Prostate gland (tissue), 2 donors: ENCODE data around the gene RFTN1. TPM values are rescaled to one million over a fixed set of nuclear protein-coding genes. Genes with fewer than 3 reads are reported as not detected.

Experiments
- DNase-seq: peaks from one replicate; pipeline ENCODE4 v3.0.0-alpha.2; 2019; ENCODE audit warnings: low spot score
- H3K27ac ChIP-seq, 2 donors: fragments of 200-600 bp; sonication (generic); 2 replicates each; pipeline ENCODE4 v1.5.1; 2017 to 2019
- H3K27me3 ChIP-seq: fragments of 200-600 bp; sonication (generic); replicated peaks from 2 replicates; pipeline ENCODE4 v1.5.1; 2019; ENCODE audit not compliant: insufficient read depth
- H3K36me3 ChIP-seq, 2 donors: fragments of 200-600 bp; sonication (generic); 1 replicate in 1 of 2; 2 replicates in 1 of 2; pipeline versions ENCODE4 v1.5.1 to v1.8.1; 2017 to 2019
- H3K4me1 ChIP-seq: fragments of 200-600 bp; sonication (generic); replicated peaks from 2 replicates; pipeline ENCODE4 v1.5.1; 2019
- H3K4me3 ChIP-seq, 2 donors: fragments of 200-600 bp; sonication (generic); 2 replicates each; pipeline ENCODE4 v1.5.1; 2017 to 2019
- H3K9me3 ChIP-seq: fragments of 200-600 bp; sonication (generic); 2 replicates; pipeline ENCODE4 v1.5.1; 2017
- CTCF ChIP-seq, 4 experiments: fragments of 200-600 bp in 2 of 4; fragments of 450-650 bp in 2 of 4; sonication (generic) in 2 of 4; IDR thresholded peaks; 1 replicate in 3 of 4; 2 replicates in 1 of 4; pipeline ENCODE4 v1.5.1; 2016 to 2019; ENCODE audit warnings: antibody characterized with exemption in 4 of 4, mild to moderate bottlenecking in 2 of 4, moderate library complexity in 2 of 4
- POLR2A ChIP-seq: fragments of 450-650 bp; IDR thresholded peaks from one replicate; pipeline ENCODE4 v1.6.1; 2016; ENCODE audit warnings: antibody characterized with exemption, mild to moderate bottlenecking
- POLR2AphosphoS5 ChIP-seq: sonication (generic); formaldehyde crosslinking; IDR thresholded peaks from one replicate; pipeline ENCODE4 v1.6.1; 2017; ENCODE audit warnings: antibody characterized with exemption
- whole genome bisulfite sequencing: methylation state at CpG from one replicate; pipeline ENCODE4 v1.1.5; 2018; 5-methylcytosine and 5-hydroxymethylcytosine counted together
- intact Hi-C: fragments of 100-400 bp; cut with DNase I; formaldehyde crosslinking; loops from one replicate; pipeline ENCODE4 v1.14.2; 2022
- total RNA-seq, 2 donors: library from RNA; depleted of rRNA; stranded (reverse); fragments of >200 nt; gene quantifications; one replicate each; pipeline ENCODE4 v1.1.0, GENCODE V29; 2016

RFTN1 gene
- total RNA-seq, 2 donors from 2014 or later: 7.4 to 16.1 TPM

GRCh38 chr3:16364963-16365362 is 148.5 kb downstream of the RFTN1 start:
- WGBS: 46% methylated on average over 2 of the region's 2 CpGs

GRCh38 chr3:16364323-16364722 is 149.2 kb downstream of the RFTN1 start:
- no peak overlapping the region for H3K27ac ChIP-seq
- no peak for TF ChIP-seq POLR2AphosphoS5
- TF ChIP-seq CTCF (IDR thresholded peaks at IDR 0.05): no peak
- TF ChIP-seq POLR2A: no peak
- 97% methylated on average over 4 of the region's 4 CpGs for WGBS
- H3K27me3 ChIP-seq: no peaks in the 10 kb centered on the region
- H3K36me3 ChIP-seq: no peaks in the 10 kb centered on the region
- H3K4me3 ChIP-seq: no peak overlapping the region
- DNase-seq: no peak
- no peaks in the 10 kb centered on the region for H3K9me3 ChIP-seq
- intact Hi-C loops: no loop called here
- H3K4me1 ChIP-seq: no peaks in the 10 kb centered on the region

More at GRCh38 chr3:16364963-16365362, 148.5 kb downstream of the RFTN1 start:
- DNase-seq: no peak
- TF ChIP-seq CTCF (IDR thresholded peaks at IDR 0.05) (no peak), POLR2AphosphoS5 (no peak), POLR2A (no peak)
- no peaks in the 10 kb centered on the region for H3K4me1 ChIP-seq
- H3K27me3 ChIP-seq: no peaks in the 10 kb centered on the region
- H3K4me3 ChIP-seq: no peak overlapping the region
- intact Hi-C loops: no loop called here
- no peak overlapping the region for H3K27ac ChIP-seq
- H3K9me3 ChIP-seq: no peaks in the 10 kb centered on the region
- no peaks in the 10 kb centered on the region for H3K36me3 ChIP-seq

- Histone ChIP-seq H3K4me3 (no peak overlapping the region), H3K4me1 (no peaks in the 10 kb centered on the region), H3K9me3 (no peaks in the 10 kb centered on the region), H3K27ac (no peak overlapping the region), H3K36me3 (no peaks in the 10 kb centered on the region), H3K27me3 (no peaks in the 10 kb centered on the region)
- no peak for TF ChIP-seq POLR2A
- no peak for TF ChIP-seq POLR2AphosphoS5
- TF ChIP-seq CTCF (IDR thresholded peaks at IDR 0.05): no peak
- DNase-seq: no peak
- 98% methylated on average over 7 of the region's 7 CpGs for WGBS
- intact Hi-C loops: no loop called here
These were observed 149.9 kb downstream of the RFTN1 start for GRCh38 chr3:16363636-16364035.

- intact Hi-C loops: no loop called here
- Histone ChIP-seq H3K4me1 (no peaks in the 10 kb centered on the region), H3K9me3 (no peaks in the 10 kb centered on the region), H3K36me3 (no peaks in the 10 kb centered on the region), H3K27me3 (no peaks in the 10 kb centered on the region), H3K27ac (no peak overlapping the region), H3K4me3 (no peak overlapping the region)
- TF ChIP-seq POLR2A: no peak
- TF ChIP-seq CTCF (IDR thresholded peaks at IDR 0.05): no peak
- no peak for TF ChIP-seq POLR2AphosphoS5
- WGBS: 87% methylated on average over 4 of the region's 4 CpGs
- DNase-seq: no peak
These were observed 150.7 kb downstream of the RFTN1 start for GRCh38 chr3:16362770-16363169.

GRCh38 chr3:16361087-16361486 is 152.4 kb downstream of the RFTN1 start:
- Histone ChIP-seq H3K36me3 (no peaks in the 10 kb centered on the region), H3K27ac (no peak overlapping the region), H3K9me3 (no peaks in the 10 kb centered on the region), H3K4me3 (no peak overlapping the region), H3K27me3 (no peaks in the 10 kb centered on the region), H3K4me1 (no peaks in the 10 kb centered on the region)
- TF ChIP-seq CTCF (IDR thresholded peaks at IDR 0.05): no peak
- TF ChIP-seq POLR2A: no peak
- TF ChIP-seq POLR2AphosphoS5: no peak
- no peak for DNase-seq
- intact Hi-C loops: no loop called here
